ENCODE measurements around the gene PRSS27. TPM values are rescaled to one million over a fixed set of nuclear protein-coding genes. Genes with fewer than 3 reads are reported as not detected.

The PRSS27 gene
- total RNA-seq = 1.5 and 1.8 TPM in 2 replicates

DNA sequence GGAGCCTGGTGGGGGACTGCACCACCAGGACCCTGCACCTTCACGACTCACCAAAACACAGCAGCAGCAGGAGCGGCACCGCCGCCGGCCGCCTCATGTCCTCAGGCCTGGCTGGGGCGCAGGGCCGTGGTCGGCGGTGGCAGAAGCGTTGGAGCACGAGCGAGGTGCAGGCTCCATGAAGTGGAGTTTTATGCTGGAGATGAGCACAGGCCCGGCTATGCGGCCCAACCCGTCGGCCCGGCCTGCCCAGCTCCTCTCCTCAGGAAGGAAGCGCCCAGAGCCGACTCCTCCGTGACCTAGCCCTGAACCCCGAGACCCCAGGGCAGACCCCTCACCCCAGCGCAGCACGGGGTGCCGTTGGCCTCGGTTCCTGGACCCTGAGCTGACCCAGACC is at the start of gene PRSS27:
Gene PRSS27 (minus strand): TSS at position 161 of the 394 bp plus-strand sequence. CDS start 64 bp downstream, at position 97.
- TF ChIP-seq, protein P1, sequence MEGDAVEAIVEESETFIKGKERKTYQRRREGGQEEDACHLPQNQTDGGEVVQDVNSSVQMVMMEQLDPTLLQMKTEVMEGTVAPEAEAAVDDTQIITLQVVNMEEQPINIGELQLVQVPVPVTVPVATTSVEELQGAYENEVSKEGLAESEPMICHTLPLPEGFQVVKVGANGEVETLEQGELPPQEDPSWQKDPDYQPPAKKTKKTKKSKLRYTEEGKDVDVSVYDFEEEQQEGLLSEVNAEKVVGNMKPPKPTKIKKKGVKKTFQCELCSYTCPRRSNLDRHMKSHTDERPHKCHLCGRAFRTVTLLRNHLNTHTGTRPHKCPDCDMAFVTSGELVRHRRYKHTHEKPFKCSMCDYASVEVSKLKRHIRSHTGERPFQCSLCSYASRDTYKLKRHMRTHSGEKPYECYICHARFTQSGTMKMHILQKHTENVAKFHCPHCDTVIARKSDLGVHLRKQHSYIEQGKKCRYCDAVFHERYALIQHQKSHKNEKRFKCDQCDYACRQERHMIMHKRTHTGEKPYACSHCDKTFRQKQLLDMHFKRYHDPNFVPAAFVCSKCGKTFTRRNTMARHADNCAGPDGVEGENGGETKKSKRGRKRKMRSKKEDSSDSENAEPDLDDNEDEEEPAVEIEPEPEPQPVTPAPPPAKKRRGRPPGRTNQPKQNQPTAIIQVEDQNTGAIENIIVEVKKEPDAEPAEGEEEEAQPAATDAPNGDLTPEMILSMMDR (IDR thresholded peaks at IDR 0.05) = no peak
- no peak for ATAC-seq (ENCODE audit: low read depth)
- Mint-ChIP-seq H3K4me1 (peaks cover 13% of the 10 kb centered on the region), H3K4me3 (peak within 1 kb of the TSS; percentile 81), H3K27ac (peak within 1 kb of the TSS; percentile 53), H3K36me3 (ENCODE audit: low read depth) (no peaks in the 10 kb centered on the region), H3K9me3 (no peaks in the 10 kb centered on the region), H3K27me3 (peaks cover 6% of the 10 kb centered on the region)
- intact Hi-C loops (cut with micrococcal nuclease) = no loop called here
- POLR2A ChIA-PET = interaction anchor here (1.1 kb wide), 1 partner anchor 38 kb away, joined by 3 read pairs; the partner anchor contains the start of gene KCTD5
- DNase-seq = no peak
- CTCF ChIA-PET = no interaction called here

DNA sequence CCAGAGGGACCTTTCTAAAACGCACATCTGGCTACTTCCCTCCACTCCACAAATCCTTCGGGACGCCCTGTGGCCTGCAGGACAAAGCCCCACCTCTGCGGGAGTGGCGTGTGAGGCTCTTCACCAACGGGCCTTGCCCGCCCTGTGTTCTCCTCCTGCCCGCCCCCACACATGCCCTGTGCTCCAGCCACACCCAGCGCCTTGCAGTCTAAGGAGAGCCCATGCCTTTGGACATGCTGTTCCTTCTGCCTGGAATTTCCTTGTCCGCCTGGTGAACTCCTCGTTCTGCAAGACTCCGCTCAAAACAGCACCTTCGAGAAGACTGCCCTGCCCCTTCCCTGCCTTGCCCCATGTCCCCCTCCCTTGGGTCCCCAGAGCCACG is 49.6 kb upstream of the PRSS27 start:
- DNase-seq (no peak), ATAC-seq (ENCODE audit: low read depth) (no peak)
- POLR2A ChIA-PET = interaction anchor here (1.1 kb wide), 1 partner anchor 9 kb away, joined by 4 read pairs; no protein-coding TSS in a partner anchor
- CTCF ChIA-PET = no interaction called here
- intact Hi-C loops (cut with micrococcal nuclease) = no loop called here
- Mint-ChIP-seq H3K4me1 (no peaks in the 10 kb centered on the region), H3K4me3 (no peak overlapping the region), H3K27me3 (no peaks in the 10 kb centered on the region), H3K27ac (no peak overlapping the region), H3K9me3 (no peaks in the 10 kb centered on the region), H3K36me3 (ENCODE audit: low read depth) (peaks cover 94% of the 10 kb centered on the region)
- TF ChIP-seq, protein P1 (IDR thresholded peaks at IDR 0.05) = no peak

DNA sequence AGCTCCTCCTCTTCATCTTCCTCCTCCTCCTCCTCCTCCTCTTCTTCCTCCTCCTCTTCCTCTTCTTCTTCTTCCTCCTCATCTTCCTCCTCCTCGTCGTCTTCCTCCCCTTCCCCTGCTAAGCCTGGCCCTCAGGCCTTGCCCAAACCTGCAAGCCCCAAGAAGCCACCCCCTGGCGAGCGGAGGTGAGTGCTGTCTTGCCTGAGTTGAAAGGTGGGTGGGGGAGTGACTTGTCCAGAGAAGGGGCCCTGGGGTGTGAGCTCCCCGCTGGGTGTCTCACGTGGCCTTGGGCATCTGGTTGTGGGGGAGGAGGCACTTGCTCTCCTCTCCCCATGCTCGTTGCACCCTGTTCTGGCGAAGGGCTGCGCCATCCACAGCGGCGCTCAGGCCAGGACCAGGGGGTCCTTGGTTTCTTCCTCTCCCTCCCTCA is 49.1 kb upstream of the PRSS27 start:
- no peak for ATAC-seq (ENCODE audit: low read depth)
- no peaks in the 10 kb centered on the region for H3K4me1 Mint-ChIP-seq
- ChIA-PET POLR2A (interaction anchor here (1.1 kb wide), 1 partner anchor 10 kb away, joined by 4 read pairs; no protein-coding TSS in a partner anchor), CTCF (no interaction called here)
- H3K36me3 Mint-ChIP-seq (ENCODE audit: low read depth) = peaks cover 96% of the 10 kb centered on the region
- H3K4me3 Mint-ChIP-seq = no peak overlapping the region
- DNase-seq = no peak
- TF ChIP-seq, protein P1 (IDR thresholded peaks at IDR 0.05) = no peak
- H3K9me3 Mint-ChIP-seq = no peaks in the 10 kb centered on the region
- intact Hi-C loops (cut with micrococcal nuclease) = no loop called here
- no peak overlapping the region for H3K27ac Mint-ChIP-seq
- no peaks in the 10 kb centered on the region for H3K27me3 Mint-ChIP-seq

DNA sequence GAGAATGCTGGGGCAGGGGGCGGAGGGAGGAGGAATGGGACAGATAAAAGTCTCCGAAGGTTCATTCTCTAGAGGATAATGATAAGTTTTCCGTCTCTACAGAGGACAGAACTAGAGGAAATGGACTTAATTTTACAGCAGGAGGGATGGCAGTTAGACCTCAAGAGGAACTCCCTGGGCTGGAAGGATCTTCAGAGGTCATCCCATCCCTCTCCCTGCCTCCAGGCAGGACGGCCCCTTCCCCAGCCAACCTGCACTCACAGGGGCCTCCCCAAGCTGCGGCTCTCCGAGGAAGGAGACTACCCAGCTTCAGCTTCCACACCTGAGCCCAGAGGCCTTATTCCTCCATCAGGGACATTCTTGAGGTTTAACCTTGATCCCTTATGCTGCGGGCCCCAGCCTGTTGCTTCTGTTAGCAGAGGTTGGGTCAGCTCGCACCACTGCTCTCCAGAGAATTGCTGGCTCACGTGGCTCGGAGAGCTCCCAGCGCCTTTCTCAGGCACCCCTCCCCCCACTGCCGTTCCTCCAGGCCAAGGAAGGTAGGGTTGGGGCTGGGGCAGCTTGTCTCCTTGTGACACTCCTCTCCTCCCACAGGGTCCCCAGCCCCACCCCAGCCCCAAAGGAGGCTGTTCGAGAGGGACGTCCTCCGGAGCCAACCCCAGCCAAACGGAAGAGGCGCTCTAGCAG is 48.5 kb upstream of the PRSS27 start:
- H3K36me3 Mint-ChIP-seq (ENCODE audit: low read depth) = peaks cover 96% of the 10 kb centered on the region
- H3K27ac Mint-ChIP-seq = no peak overlapping the region
- ATAC-seq (ENCODE audit: low read depth) = no peak
- ChIA-PET POLR2A (interaction anchor here (0.9 kb wide), 1 partner anchor 17 kb away, joined by 3 read pairs; no protein-coding TSS in a partner anchor), CTCF (no interaction called here)
- TF ChIP-seq, protein P1 (IDR thresholded peaks at IDR 0.05) = no peak
- intact Hi-C loops (cut with micrococcal nuclease) = no loop called here
- H3K4me1 Mint-ChIP-seq = no peaks in the 10 kb centered on the region
- no peaks in the 10 kb centered on the region for H3K27me3 Mint-ChIP-seq
- H3K4me3 Mint-ChIP-seq = no peak overlapping the region
- no peak for DNase-seq
- H3K9me3 Mint-ChIP-seq = no peaks in the 10 kb centered on the region

DNA sequence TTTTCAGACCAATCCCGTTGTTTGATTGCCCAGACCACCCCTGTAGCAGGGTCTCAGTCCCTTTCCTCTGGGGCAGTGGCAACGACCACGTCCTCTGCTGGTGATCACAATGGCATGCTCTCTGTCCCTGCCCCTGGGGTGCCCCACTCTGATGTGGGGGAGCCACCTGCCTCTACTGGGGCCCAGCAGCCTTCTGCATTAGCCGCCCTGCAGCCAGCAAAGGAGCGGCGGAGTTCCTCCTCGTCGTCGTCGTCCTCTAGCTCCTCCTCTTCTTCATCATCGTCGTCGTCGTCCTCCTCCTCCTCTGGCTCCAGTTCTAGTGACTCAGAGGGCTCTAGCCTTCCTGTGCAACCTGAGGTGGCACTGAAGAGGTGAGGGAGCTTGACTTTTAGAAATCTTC is 47.9 kb upstream of the PRSS27 start:
- Mint-ChIP-seq H3K9me3 (no peaks in the 10 kb centered on the region), H3K4me3 (no peak overlapping the region), H3K4me1 (no peaks in the 10 kb centered on the region), H3K27ac (no peak overlapping the region), H3K36me3 (ENCODE audit: low read depth) (peaks cover 97% of the 10 kb centered on the region), H3K27me3 (no peaks in the 10 kb centered on the region)
- POLR2A ChIA-PET = interaction anchor here (0.6 to 0.9 kb wide), 2 partner anchors 15 to 17 kb away, joined by 3 to 6 read pairs; partner anchors contain the start of gene SRRM2
- ATAC-seq (ENCODE audit: low read depth) (no peak), DNase-seq (no peak)
- intact Hi-C loops (cut with micrococcal nuclease) = no loop called here
- CTCF ChIA-PET = no interaction called here
- TF ChIP-seq, protein P1 (IDR thresholded peaks at IDR 0.05) = no peak
